ENCODE results near the gene PUSL1.

DNA sequence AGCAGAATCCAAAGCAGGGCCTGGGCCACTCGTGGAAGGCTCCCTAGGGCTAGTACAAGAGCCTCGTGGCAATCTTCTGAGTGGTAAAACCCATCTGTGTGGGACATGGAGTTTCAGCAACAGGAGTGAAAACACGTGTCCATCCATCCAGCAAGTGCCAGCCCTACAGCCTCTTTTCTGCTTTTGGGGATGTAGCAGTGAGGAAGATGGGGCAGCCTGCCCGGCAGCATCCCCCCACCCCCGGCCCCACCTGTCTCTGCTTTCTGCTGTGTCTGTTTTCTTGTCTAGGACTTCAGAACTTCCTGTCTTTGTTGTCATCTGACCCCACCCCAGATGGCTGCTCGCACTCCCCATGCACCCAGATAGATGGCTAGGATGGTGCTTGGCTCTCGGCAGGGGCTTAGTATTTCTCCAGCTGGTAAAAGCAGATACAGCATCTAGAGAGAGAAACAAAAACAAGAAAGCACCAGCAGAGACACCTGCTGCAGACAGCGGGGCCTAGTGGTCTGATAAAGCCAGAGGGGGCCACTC is 17.7 kb downstream of the PUSL1 start:
- TF ChIP-seq, protein P1, sequence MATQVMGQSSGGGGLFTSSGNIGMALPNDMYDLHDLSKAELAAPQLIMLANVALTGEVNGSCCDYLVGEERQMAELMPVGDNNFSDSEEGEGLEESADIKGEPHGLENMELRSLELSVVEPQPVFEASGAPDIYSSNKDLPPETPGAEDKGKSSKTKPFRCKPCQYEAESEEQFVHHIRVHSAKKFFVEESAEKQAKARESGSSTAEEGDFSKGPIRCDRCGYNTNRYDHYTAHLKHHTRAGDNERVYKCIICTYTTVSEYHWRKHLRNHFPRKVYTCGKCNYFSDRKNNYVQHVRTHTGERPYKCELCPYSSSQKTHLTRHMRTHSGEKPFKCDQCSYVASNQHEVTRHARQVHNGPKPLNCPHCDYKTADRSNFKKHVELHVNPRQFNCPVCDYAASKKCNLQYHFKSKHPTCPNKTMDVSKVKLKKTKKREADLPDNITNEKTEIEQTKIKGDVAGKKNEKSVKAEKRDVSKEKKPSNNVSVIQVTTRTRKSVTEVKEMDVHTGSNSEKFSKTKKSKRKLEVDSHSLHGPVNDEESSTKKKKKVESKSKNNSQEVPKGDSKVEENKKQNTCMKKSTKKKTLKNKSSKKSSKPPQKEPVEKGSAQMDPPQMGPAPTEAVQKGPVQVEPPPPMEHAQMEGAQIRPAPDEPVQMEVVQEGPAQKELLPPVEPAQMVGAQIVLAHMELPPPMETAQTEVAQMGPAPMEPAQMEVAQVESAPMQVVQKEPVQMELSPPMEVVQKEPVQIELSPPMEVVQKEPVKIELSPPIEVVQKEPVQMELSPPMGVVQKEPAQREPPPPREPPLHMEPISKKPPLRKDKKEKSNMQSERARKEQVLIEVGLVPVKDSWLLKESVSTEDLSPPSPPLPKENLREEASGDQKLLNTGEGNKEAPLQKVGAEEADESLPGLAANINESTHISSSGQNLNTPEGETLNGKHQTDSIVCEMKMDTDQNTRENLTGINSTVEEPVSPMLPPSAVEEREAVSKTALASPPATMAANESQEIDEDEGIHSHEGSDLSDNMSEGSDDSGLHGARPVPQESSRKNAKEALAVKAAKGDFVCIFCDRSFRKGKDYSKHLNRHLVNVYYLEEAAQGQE (IDR thresholded peaks at IDR 0.05) = no peak
- TF ChIP-seq RNF2 (IDR thresholded peaks at IDR 0.05; ENCODE audit: borderline replicate concordance, low read depth) (no peak), CBX2 (IDR thresholded peaks at IDR 0.05; ENCODE audit: borderline replicate concordance, low read depth) (no peak), POLR2A (IDR thresholded peaks at IDR 0.05; ENCODE audit: low read length) (no peak), ZFP36 (IDR thresholded peaks at IDR 0.05; ENCODE audit: borderline replicate concordance, partially characterized antibody) (no peak), EP300 (IDR thresholded peaks at IDR 0.05) (no peak), ZC3H11A (IDR thresholded peaks at IDR 0.05) (no peak), FOSL2 (IDR thresholded peaks at IDR 0.05) (no peak), FOSL2 (CRISPR knock-in tag; IDR thresholded peaks at IDR 0.05) (no peak), RCOR1 (IDR thresholded peaks at IDR 0.05; ENCODE audit: low read depth, low read length) (no peak)
- TF ChIP-seq, protein P2, sequence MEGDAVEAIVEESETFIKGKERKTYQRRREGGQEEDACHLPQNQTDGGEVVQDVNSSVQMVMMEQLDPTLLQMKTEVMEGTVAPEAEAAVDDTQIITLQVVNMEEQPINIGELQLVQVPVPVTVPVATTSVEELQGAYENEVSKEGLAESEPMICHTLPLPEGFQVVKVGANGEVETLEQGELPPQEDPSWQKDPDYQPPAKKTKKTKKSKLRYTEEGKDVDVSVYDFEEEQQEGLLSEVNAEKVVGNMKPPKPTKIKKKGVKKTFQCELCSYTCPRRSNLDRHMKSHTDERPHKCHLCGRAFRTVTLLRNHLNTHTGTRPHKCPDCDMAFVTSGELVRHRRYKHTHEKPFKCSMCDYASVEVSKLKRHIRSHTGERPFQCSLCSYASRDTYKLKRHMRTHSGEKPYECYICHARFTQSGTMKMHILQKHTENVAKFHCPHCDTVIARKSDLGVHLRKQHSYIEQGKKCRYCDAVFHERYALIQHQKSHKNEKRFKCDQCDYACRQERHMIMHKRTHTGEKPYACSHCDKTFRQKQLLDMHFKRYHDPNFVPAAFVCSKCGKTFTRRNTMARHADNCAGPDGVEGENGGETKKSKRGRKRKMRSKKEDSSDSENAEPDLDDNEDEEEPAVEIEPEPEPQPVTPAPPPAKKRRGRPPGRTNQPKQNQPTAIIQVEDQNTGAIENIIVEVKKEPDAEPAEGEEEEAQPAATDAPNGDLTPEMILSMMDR (IDR thresholded peaks at IDR 0.05) = no peak
